ENCODE measurements around the gene OPCML. TPM values are rescaled to one million over a fixed set of nuclear protein-coding genes. Genes with fewer than 3 reads are reported as not detected.

The OPCML gene
- total RNA-seq, 1 experiment from 2014 or later = not detected

GRCh38 chr11:133127741-133128140, 404.6 kb downstream of the OPCML start:
- Histone ChIP-seq H3K9ac (ENCODE audit: low read length) (no peak overlapping the region), H3K9me3 (ENCODE audit: low read length) (0 out of 2 replicates have a peak, but pooled peaks cover 9% of the 10 kb centered on the region), H3K4me1 (ENCODE audit: insufficient read depth, low read length) (no peaks in the 10 kb centered on the region), H3F3A (ENCODE audit: low read length, unreplicated experiment) (no peaks in the 10 kb centered on the region), H2AFZ (ENCODE audit: low read length) (no peak overlapping the region), H3K36me3 (ENCODE audit: low read depth, low read length) (no peaks in the 10 kb centered on the region), H3K9me2 (replicated peaks; ENCODE audit: low read length) (no peaks in the 10 kb centered on the region), H4K20me1 (ENCODE audit: low read length) (no peaks in the 10 kb centered on the region), H3K4me3 (ENCODE audit: low read length) (no peak overlapping the region), H3K4me2 (ENCODE audit: low read length) (no peak overlapping the region), H3K27me3 (ENCODE audit: low read length) (no peaks in the 10 kb centered on the region), H3K79me2 (ENCODE audit: low read length) (no peaks in the 10 kb centered on the region), H3K27ac (ENCODE audit: low read length) (no peak overlapping the region)
- intact Hi-C loops (cut with micrococcal nuclease) = no loop called here
- ATAC-seq (no peak), DNase-seq (no peak)
- CTCF ChIA-PET = no interaction called here
- POLR2A ChIA-PET (ENCODE audit: unreplicated experiment) = no interaction called here
- no TSS peak for BruUV-seq (replicated peaks)
- no peak for TF ChIP-seq CTCF (conservative IDR thresholded peaks at IDR 0.05; ENCODE audit: low read depth, low read length)
- no peak for TF ChIP-seq EZH2phosphoT487 (IDR thresholded peaks at IDR 0.05; ENCODE audit: borderline replicate concordance, low read length)
- TF ChIP-seq EZH2 (IDR thresholded peaks at IDR 0.05; ENCODE audit: low read length, unreplicated experiment) = no peak

GRCh38 chr11:133123796-133124195, 408.5 kb downstream of the OPCML start:
- no peaks in the 10 kb centered on the region for H3K36me3 ChIP-seq (ENCODE audit: low read depth, low read length)

More at GRCh38 chr11:133123796-133124195, 408.5 kb downstream of the OPCML start:
- Histone ChIP-seq H3K27ac (ENCODE audit: low read length) (no peak overlapping the region), H3K79me2 (ENCODE audit: low read length) (no peaks in the 10 kb centered on the region), H3F3A (ENCODE audit: low read length, unreplicated experiment) (no peaks in the 10 kb centered on the region), H2AFZ (ENCODE audit: low read length) (no peak overlapping the region), H4K20me1 (ENCODE audit: low read length) (no peaks in the 10 kb centered on the region), H3K9ac (ENCODE audit: low read length) (no peak overlapping the region), H3K4me3 (ENCODE audit: low read length) (no peak overlapping the region), H3K9me3 (ENCODE audit: low read length) (0 out of 2 replicates have a peak, but pooled peaks cover 7% of the 10 kb centered on the region), H3K4me2 (ENCODE audit: low read length) (no peak overlapping the region), H3K9me2 (replicated peaks; ENCODE audit: low read length) (no peaks in the 10 kb centered on the region), H3K4me1 (ENCODE audit: insufficient read depth, low read length) (no peaks in the 10 kb centered on the region), H3K27me3 (ENCODE audit: low read length) (no peaks in the 10 kb centered on the region)
- CTCF ChIA-PET = no interaction called here
- no peak for ATAC-seq
- no peak for DNase-seq
- no TSS peak for BruUV-seq (replicated peaks)
- POLR2A ChIA-PET (ENCODE audit: unreplicated experiment) = no interaction called here
- TF ChIP-seq CTCF (conservative IDR thresholded peaks at IDR 0.05; ENCODE audit: low read depth, low read length) = no peak
- TF ChIP-seq EZH2 (IDR thresholded peaks at IDR 0.05; ENCODE audit: low read length, unreplicated experiment) = no peak
- TF ChIP-seq EZH2phosphoT487 (IDR thresholded peaks at IDR 0.05; ENCODE audit: borderline replicate concordance, low read length) = no peak
- intact Hi-C loops (cut with micrococcal nuclease) = no loop called here

Measured in PC-3 (cell line).